ENCODE results near the gene FZD10. TPM values are rescaled to one million over a fixed set of nuclear protein-coding genes. Genes with fewer than 3 reads are reported as not detected.

The FZD10 gene
- total and polyA plus RNA-seq, 8 donors: 0.12 to 3.2 (median 0.72) TPM; not detected in 3

DNA sequence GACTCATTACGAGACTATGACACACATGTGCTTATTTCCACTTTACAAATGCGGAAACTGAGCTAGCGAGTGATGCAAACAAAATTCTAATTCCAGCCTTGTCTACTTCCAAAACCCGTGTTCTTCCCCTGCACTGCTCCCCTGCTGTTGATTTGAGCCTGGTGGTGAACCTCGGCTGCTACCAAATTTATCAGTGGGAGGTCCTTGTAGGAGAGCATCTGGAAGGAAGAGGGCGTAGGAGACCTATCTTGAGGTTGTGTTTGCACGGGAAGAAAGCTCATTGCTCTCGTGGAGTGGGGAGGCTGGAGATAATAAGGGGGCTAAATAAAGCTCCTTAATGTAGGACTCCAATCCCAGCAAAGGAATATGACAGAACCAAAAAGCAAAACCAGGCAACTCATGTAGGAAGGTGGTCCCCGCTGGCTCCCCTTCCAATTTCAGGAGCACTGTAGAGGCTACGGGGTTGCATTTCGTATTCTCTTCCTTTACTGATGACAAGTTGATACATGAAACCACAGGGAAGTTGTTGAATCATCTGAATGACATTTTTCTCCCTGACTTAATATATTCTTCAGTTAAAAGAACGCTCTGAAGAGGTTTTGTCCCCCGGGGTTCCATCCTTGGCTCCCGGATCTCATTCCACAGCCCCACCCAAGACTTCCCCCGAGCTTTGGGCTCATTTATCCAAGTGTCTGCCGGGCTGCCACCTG is 52.6 kb downstream of the FZD10 start:
- Histone ChIP-seq H3K9me3 (peaks cover 0 to 23% (median 14%) of the 10 kb centered on the region in 4 donors), H3K27ac (no peak overlapping the region), H3K27me3 (peaks cover 0 to 32% (median 0%) of the 10 kb centered on the region in 3 donors), H3K36me3 (no peaks in the 10 kb centered on the region), H3K4me1 (no peaks in the 10 kb centered on the region), H3K4me3 (no peak overlapping the region)
- TF ChIP-seq, protein P1, sequence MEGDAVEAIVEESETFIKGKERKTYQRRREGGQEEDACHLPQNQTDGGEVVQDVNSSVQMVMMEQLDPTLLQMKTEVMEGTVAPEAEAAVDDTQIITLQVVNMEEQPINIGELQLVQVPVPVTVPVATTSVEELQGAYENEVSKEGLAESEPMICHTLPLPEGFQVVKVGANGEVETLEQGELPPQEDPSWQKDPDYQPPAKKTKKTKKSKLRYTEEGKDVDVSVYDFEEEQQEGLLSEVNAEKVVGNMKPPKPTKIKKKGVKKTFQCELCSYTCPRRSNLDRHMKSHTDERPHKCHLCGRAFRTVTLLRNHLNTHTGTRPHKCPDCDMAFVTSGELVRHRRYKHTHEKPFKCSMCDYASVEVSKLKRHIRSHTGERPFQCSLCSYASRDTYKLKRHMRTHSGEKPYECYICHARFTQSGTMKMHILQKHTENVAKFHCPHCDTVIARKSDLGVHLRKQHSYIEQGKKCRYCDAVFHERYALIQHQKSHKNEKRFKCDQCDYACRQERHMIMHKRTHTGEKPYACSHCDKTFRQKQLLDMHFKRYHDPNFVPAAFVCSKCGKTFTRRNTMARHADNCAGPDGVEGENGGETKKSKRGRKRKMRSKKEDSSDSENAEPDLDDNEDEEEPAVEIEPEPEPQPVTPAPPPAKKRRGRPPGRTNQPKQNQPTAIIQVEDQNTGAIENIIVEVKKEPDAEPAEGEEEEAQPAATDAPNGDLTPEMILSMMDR (IDR thresholded peaks at IDR 0.05): no peak
- TF ChIP-seq EP300 (IDR thresholded peaks at IDR 0.05) (no peak), POLR2A (IDR thresholded peaks at IDR 0.05) (no peak), POLR2AphosphoS5 (IDR thresholded peaks at IDR 0.05) (no peak)
- intact Hi-C loops (cut with DNase I; ENCODE audit: low total_unique reads): no loop called here
- 53 to 64% (median 62%) methylated on average over 16 of the region's 16 CpGs for WGBS, 5 donors
- no peak for DNase-seq

Other genes with a start within 250 kb of the FZD10 start
- not detected for gene PIWIL1, start 175.4 kb downstream of the FZD10 start, total RNA-seq
- gene PIWIL1, start 175.4 kb downstream of the FZD10 start, polyA plus RNA-seq: not detected